Stromal cell of bone marrow (primary cell): ENCODE results near the gene FRMD6.

Experiments used
- DNase-seq: peaks from one replicate; pipeline ENCODE4 v3.0.0-alpha.2; 2012; ENCODE audit warnings: low read depth

The FRMD6 gene

GRCh38 chr14:51780006-51780692 lies 128.4 kb downstream of the FRMD6 start:
- peak; percentile 45 for DNase-seq
